ENCODE results near the gene RASA1. TPM values are rescaled to one million over a fixed set of nuclear protein-coding genes. Genes with fewer than 3 reads are reported as not detected.

Gene RASA1
- total RNA-seq, 2 donors from 2014 or later, result 50.9 to 63.0 TPM

DNA sequence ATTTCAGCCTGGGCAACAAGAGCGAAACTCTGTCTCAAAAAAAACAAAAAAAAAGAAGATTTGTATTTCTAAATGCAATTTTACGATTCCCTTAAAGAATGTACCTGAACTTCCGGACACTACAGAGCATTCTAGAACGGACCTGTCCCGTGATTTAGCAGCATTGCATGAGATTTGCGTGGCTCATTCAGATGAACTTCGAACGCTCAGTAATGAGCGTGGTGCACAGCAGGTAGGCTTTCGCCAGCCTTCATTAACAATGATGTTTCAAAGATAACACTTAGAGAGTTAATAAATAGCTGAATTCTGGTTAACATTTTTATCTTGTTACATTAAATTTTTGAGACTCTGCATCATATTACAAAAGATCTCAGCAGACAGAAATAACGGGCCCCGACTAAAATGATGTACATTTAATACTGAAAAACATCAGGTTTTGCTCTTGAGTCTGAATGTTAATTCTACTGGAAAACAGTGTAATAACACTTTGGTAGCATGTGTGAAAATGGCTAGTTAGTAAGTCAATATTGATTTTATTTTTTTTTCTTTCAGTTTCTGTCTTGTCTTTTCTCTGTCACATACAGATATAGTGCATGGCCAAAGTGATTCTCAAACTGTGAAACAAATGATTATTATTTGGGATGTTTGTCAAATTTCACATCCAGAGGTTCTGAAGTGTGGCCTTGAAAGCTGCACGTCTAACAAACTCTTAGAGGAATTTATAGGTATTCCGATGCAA is 121.8 kb downstream of the RASA1 start:
- Histone ChIP-seq H3K4me3 (ENCODE audit: low read length) (no peak overlapping the region), H3K27ac (ENCODE audit: low read depth, low read length) (no peak overlapping the region), H3K36me3 (ENCODE audit: control insufficient read depth, insufficient read depth, low read length) (peaks cover 94% of the 10 kb centered on the region), H3K9ac (ENCODE audit: extremely low read depth, low read length, poor library complexity, severe bottlenecking) (no peak overlapping the region), H3K27me3 (ENCODE audit: control insufficient read depth, insufficient read depth, low read length, poor library complexity, severe bottlenecking) (no peaks in the 10 kb centered on the region), H3K9me3 (ENCODE audit: control insufficient read depth, low read length) (no peaks in the 10 kb centered on the region), H3K4me1 (ENCODE audit: control insufficient read depth, insufficient read depth, low read length) (peaks cover 6% of the 10 kb centered on the region)
- Mint-ChIP-seq H3K27ac (no peak overlapping the region), H3K9me3 (no peaks in the 10 kb centered on the region), H3K4me3 (no peak overlapping the region), H3K27me3 (ENCODE audit: insufficient read depth) (no peaks in the 10 kb centered on the region), H3K4me1 (peaks cover 4% of the 10 kb centered on the region), H3K36me3 (ENCODE audit: low read depth) (peaks cover 62% of the 10 kb centered on the region)
- 96 to 100% methylated on average over 8 to 14 of the region's 14 CpGs for WGBS, 2 experiments (ENCODE audit: insufficient coverage in 1 of 2, insufficient read length in 1 of 2)
- TF ChIP-seq, protein P1, sequence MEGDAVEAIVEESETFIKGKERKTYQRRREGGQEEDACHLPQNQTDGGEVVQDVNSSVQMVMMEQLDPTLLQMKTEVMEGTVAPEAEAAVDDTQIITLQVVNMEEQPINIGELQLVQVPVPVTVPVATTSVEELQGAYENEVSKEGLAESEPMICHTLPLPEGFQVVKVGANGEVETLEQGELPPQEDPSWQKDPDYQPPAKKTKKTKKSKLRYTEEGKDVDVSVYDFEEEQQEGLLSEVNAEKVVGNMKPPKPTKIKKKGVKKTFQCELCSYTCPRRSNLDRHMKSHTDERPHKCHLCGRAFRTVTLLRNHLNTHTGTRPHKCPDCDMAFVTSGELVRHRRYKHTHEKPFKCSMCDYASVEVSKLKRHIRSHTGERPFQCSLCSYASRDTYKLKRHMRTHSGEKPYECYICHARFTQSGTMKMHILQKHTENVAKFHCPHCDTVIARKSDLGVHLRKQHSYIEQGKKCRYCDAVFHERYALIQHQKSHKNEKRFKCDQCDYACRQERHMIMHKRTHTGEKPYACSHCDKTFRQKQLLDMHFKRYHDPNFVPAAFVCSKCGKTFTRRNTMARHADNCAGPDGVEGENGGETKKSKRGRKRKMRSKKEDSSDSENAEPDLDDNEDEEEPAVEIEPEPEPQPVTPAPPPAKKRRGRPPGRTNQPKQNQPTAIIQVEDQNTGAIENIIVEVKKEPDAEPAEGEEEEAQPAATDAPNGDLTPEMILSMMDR (conservative IDR thresholded peaks at IDR 0.05), result no peak
- DNase-seq, result no peak

DNA sequence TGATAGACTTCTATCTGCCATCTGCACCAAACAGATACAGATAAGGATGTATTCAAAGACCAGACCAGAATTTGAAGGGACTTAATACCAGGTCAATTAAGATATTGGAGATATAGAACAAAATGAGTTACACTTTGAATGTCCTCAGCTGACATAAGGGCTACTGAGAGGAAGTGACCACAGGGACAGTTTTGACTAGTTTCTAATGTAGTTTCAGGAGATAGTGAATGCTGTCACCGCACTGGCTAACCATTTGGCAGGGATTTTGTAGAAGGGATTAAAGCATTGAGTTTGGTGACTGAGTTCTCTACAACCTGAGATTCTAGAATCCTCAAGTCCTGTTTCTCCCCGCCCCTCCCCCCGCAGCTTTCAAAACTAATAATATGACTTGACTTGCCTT is 122.4 kb downstream of the RASA1 start:
- TF ChIP-seq, protein P1 (conservative IDR thresholded peaks at IDR 0.05), result no peak
- Histone ChIP-seq H3K9ac (ENCODE audit: extremely low read depth, low read length, poor library complexity, severe bottlenecking) (no peak overlapping the region), H3K27ac (ENCODE audit: low read depth, low read length) (no peak overlapping the region), H3K36me3 (ENCODE audit: control insufficient read depth, insufficient read depth, low read length) (peaks cover 94% of the 10 kb centered on the region), H3K4me3 (ENCODE audit: low read length) (no peak overlapping the region), H3K9me3 (ENCODE audit: control insufficient read depth, low read length) (no peaks in the 10 kb centered on the region), H3K4me1 (ENCODE audit: control insufficient read depth, insufficient read depth, low read length) (peaks cover 6% of the 10 kb centered on the region), H3K27me3 (ENCODE audit: control insufficient read depth, insufficient read depth, low read length, poor library complexity, severe bottlenecking) (no peaks in the 10 kb centered on the region)
- DNase-seq, result no peak
- H3K36me3 Mint-ChIP-seq (ENCODE audit: low read depth), result peaks cover 68% of the 10 kb centered on the region
- WGBS, 2 experiments (ENCODE audit: insufficient coverage in 1 of 2, insufficient read length in 1 of 2), result 89% methylated on average over 3 of the region's 3 CpGs; no CpG with 5 or more reads in 1 of the 2 experiments
- H3K4me3 Mint-ChIP-seq, result no peak overlapping the region
- H3K9me3 Mint-ChIP-seq, result no peaks in the 10 kb centered on the region
- H3K27ac Mint-ChIP-seq, result no peak overlapping the region
- no peaks in the 10 kb centered on the region for H3K27me3 Mint-ChIP-seq (ENCODE audit: insufficient read depth)
- H3K4me1 Mint-ChIP-seq, result peaks cover 4% of the 10 kb centered on the region

DNA sequence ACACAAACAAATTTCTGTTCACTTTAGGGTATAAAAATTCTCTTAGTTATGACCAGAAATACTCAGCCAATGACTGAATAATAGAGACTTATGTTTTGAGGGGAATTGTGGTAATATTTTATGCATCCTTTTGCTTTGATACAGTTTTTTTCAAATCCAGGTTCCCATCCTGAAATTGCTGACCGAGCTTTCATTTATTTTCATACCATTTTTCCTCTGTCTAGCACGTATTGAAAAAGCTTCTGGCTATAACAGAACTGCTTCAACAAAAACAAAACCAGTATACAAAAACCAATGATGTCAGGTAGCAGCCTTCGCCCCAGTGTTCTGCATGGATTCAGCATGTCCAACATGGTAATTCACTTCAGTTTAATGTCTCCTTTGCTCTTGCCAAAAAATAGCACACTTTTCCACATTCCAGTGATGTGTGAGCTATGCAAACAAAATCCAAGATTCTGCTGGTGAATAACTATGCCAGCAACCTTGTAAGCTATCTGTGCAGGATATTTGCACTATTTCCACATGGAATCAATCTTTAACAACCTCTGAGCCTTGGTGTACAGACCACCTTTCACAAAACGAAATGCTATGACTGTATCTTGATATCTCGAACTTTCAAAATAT is 123.0 kb downstream of the RASA1 start:
- Histone ChIP-seq H3K27me3 (ENCODE audit: control insufficient read depth, insufficient read depth, low read length, poor library complexity, severe bottlenecking) (no peaks in the 10 kb centered on the region), H3K27ac (ENCODE audit: low read depth, low read length) (no peak overlapping the region), H3K9ac (ENCODE audit: extremely low read depth, low read length, poor library complexity, severe bottlenecking) (no peak overlapping the region), H3K36me3 (ENCODE audit: control insufficient read depth, insufficient read depth, low read length) (peaks cover 96% of the 10 kb centered on the region), H3K4me3 (ENCODE audit: low read length) (no peak overlapping the region), H3K4me1 (ENCODE audit: control insufficient read depth, insufficient read depth, low read length) (peaks cover 6% of the 10 kb centered on the region), H3K9me3 (ENCODE audit: control insufficient read depth, low read length) (no peaks in the 10 kb centered on the region)
- DNase-seq, result no peak
- Mint-ChIP-seq H3K4me3 (no peak overlapping the region), H3K9me3 (no peaks in the 10 kb centered on the region), H3K27ac (no peak overlapping the region), H3K27me3 (ENCODE audit: insufficient read depth) (no peaks in the 10 kb centered on the region), H3K36me3 (ENCODE audit: low read depth) (peaks cover 72% of the 10 kb centered on the region), H3K4me1 (peaks cover 4% of the 10 kb centered on the region)
- TF ChIP-seq, protein P1 (conservative IDR thresholded peaks at IDR 0.05), result no peak
- WGBS, 2 experiments (ENCODE audit: insufficient coverage in 1 of 2, insufficient read length in 1 of 2), result 91 to 94% methylated on average over 5 of the region's 5 CpGs
